ENCODE measurements around the gene NLRP7.
"Not testable (repeated sequence)": the region's sequence is repeated elsewhere in the genome, so short reads cannot be mapped to it uniquely, and the experiment has no call there.

Gene NLRP7

DNA sequence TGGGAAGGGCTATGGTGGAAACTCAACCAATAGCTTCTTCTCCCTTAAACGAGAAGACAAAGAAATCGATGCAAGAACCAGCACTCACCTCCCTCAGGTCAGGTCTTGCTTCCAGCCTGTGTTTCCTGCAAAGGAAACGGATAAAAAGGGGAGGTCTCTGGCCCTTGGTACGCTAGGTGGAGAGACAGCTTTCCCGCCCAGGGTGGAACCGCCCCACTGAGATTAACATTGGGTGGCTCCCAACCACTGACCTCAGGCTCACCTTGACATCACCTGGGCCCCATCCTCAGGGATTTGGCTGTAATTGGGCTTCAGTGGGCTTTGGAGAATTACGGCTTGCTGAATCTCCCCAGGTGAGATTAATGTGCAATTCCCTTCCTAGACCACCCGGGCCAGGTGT lies at the start of gene NLRP7:
TSS of gene NLRP7 (minus strand) at position 150 of the 400 bp plus-strand sequence.
- DNase-seq, result no peak

DNA sequence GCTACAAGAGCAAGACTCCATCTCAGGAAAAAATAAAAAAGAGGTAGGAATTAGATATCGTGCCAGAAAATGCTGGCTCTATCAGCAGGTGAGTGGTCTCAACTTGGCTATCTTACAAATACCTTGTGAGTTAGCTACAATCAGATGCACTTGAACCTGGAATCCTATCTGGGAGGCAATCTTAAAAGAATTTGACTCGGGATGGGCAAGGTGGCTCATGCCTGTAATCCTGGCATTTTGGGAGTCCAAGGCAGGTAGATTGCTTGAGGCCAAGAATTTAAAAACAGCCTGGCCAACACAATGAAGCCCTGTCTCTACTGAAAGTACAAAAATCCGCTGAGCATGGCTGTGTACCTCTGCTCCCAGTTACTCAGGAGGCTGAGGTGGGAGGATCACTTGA lies 48.2 kb upstream of the NLRP7 start:
- no peak for DNase-seq

DNA sequence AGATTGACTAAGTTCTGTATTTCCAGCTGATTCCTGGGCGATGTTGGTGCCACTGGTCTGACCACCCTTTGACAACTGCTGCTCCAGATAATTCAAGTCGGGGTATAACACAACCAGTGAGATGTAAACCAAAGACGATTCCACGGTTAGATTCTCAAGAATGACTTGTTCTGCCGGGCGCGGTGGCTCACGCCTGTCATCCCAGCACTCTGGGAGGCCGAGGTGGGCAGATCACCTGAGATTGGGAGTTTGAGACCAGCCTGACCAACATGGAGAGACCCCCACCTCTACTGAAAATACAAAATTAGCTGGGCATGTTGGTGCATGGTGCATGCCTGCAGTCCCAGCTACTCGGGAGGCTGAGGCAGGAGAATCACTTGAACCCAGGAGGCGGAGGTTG lies 42.2 kb upstream of the NLRP7 start:
- DNase-seq, result not testable (repeated sequence)

DNA sequence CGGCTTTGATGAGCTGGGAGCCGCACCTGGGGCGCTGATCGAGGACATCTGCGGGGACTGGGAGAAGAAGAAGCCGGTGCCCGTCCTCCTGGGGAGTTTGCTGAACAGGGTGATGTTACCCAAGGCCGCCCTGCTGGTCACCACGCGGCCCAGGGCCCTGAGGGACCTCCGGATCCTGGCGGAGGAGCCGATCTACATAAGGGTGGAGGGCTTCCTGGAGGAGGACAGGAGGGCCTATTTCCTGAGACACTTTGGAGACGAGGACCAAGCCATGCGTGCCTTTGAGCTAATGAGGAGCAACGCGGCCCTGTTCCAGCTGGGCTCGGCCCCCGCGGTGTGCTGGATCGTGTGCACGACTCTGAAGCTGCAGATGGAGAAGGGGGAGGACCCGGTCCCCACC lies 35.2 kb upstream of the NLRP7 start:
- DNase-seq, result not testable (repeated sequence)

DNA sequence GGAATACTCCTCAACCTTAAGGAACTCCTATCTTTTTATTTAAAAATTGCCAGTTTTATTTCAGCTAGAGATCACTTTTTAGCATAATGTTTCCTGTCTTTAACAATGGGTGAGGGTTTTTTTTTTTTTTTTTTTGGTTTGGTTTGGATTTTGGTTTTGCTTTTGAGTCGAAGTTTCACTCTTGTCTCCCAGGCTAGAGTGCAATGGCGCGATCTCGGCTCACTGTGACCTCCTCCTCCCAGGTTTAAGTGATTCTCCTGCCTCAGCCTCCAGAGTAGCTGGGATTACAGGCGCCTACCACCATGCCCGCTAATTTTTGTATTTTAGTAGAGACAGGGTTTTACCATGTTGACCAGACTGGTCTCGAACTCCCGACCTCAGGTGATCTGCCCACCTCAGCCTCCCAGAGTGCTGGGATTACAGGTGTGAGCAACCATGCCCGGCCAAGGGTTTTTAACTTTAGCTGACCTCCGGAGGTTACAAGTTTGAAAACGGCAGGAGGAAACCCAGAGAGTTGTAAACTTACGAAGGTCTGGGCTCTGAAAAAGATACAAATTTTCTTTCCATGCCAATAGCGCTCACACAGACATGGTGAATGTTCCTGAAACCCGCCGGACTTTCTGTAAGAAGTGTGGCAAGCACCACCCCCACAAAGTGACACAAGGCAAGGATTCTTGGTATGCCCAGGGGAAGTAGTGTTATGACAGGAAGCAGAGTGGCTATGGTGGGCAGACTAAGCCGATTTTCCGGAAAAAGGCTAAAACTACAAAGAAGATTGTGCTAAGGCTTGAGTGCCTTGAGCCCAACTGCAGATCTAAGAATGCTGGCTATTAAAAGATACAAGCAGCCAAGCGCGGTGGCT lies 26.1 kb upstream of the NLRP7 start:
- not testable (repeated sequence) for DNase-seq

DNA sequence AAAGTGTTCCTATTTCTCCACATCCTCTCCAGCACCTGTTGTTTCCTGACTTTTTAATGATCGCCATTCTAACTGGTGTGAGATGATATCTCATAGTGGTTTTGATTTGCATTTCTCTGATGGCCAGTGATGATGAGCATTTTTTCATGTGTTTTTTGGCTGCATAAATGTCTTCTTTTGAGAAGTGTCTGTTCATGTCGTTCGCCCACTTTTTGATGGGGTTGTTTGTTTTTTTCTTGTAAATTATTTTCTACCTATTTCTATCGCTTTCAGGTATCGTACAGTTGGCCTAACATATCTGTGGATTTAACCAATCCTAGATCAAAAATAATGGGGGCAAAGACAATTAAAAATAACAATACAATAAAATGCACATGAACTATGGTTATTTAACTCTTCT lies 24.1 kb upstream of the NLRP7 start:
- not testable (repeated sequence) for DNase-seq

DNA sequence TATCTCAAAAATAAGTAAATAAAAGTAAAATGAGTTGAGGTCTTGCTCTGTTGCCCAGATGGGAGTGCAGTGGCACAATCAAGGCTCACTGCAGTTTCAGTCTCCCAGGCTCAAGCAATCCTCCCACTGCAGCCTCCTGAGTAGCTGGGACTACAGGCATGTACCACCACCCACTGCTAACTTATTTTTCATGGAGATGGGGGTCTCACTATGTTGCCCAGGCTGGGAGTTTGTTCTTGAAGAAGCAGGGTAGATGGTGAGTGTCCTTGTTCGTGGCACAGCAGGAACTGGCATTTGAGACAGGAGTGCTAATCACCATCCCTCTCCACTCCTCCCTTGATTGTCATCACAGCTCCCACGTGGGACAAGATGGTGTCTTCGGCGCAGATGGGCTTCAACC lies 22.3 kb upstream of the NLRP7 start:
- DNase-seq, result no peak

DNA sequence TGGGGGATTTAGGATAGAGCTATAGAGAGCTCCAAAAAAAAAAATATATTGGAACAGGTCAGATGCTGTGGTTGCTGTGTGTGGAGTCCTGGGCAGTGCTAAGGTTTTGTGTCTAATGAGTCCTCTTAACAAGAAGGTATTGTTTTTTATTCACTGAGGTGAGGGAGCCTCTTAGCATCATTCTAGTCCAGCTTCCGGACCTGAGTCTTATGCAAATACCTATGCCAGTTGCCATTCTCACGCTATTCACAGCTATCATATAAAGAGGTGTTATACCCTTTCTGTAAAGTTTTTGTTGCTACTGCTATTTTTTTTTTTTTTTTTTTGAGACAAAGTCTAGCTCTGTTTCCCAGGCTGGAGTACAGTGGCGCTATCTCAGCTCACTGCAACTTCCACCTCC lies 20.3 kb upstream of the NLRP7 start:
- no peak for DNase-seq

DNA sequence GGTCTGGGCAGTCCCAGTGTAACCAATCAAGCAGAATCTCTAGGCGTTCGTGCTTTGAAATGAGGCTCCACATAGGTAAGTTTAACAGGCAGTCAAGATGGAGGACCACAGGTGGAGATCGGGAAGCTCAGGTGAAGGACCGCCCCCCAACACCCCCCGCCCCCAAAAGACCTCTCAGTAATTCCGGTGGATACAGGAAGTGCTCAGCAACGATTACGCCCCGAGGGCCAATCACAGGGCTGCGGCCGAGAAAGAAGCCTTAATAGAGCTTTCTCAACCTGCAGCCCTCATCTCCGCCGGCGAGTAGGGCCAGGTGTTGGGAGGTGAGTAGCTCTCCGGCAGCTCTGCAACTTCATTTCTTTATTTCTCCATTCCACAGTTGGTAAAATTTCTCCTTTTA lies 17.7 kb upstream of the NLRP7 start:
- DNase-seq, result not testable (repeated sequence)

DNA sequence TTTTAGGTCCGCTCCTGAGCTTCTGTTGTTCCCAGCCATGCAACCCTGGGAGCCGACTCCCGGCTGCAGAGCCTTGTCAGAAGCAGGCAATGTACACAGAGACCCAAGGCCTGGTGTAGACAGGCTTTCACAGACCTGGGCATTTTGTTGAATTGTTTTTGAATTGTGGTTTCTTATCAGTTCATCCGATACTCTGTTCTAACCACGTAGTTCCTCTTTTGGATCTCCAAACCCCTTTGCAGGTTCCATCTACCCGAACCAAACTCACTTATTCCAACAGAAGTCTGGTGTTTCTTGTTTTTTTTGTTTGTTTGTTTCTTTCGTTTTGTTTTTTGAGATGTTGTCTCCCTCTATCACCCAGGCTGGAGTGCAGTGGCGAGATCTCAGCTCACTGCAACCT lies 12.5 kb upstream of the NLRP7 start:
- DNase-seq, result no peak

DNA sequence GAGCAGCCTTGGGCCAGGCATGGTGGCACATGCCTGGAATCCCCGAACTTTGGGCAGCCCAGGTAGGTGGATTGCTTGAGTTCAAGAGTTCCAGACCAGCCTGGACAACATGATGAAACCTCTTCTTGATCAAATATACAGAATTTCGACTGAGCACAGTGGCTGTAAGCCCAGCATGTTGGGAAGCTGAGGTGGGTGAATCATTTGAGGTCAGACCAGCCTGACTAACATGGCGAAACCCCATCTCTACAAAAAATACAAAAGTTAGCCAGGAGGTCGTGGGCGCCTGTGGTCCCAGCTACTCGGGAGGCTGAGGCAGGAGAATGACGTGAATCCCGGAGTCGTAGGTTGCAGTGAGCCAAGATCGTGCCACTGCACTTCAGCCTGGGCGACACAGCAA lies 8.0 kb upstream of the NLRP7 start:
- no peak for DNase-seq

DNA sequence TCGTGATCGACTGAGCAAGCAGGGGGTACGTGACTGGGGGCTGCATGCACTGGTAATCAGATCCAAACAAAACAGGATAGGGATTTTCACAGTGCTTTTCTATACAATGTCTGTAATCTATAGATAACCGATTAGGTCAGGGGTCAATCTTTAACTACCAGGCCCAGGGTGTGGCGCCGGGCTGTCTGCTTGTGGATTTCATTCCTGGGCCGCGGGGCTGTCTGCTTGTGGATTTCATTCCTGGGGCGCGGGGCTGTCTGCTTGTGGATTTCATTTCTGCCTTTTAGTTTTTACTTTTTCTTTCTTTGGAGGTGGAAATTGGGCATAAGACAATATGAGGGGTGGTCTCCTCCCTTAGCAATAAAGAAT lies 6.0 kb upstream of the NLRP7 start:
- not testable (repeated sequence) for DNase-seq

DNA sequence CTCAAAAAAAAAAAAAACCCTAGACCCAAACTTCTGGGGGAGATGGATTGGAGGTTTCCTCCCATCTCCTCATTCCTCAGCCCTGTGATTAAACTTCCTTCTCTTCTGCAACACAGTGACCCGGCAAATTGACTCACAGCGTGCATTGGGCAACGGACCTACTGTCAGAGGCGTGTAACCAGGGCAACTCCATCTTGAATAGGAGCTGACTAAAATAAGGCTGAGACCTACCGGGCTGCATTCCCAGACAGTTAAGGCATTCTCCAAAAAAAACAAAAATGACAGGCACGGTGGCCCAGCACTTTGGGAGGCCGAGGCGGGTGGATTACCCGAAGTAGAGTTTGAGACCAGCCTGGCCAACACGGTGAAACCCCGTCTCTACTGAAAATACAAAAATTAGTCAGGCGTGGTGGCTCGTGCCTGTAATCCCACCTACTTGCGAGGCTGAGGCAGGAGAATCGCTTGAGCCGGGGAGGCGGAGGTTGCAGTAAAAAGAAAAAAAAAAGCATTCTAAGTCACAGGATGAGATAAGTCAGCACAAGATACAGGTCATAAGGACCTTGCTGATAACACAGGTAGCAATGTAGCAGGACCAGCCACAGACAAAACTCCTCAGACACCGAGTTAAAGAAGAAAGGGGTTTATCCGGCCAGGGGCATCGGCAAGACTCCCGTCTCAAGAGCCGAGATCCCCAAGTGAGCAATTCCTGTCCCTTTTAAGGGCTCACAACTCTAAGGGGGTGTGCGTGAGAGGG lies 5.4 kb upstream of the NLRP7 start:
- no peak for DNase-seq

DNA sequence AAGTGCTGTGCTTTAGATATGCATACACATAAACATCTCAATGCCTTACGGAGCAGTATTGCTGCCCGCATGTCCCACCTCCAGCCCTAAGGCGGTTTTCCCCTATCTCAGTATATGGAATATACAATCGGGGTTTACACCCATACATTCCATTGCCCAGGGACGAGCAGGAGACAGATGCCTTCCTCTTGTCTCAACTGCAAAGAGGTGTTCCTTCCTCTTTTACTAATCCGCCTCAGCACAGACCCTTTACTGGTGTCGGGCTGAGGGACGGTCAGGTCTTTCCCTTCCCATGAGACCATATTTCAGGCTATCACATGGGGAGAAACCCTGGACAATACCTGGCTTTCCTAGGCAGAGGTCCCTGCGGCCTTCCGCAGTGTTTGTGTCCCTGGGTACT lies 3.2 kb upstream of the NLRP7 start:
- DNase-seq, result not testable (repeated sequence)

DNA sequence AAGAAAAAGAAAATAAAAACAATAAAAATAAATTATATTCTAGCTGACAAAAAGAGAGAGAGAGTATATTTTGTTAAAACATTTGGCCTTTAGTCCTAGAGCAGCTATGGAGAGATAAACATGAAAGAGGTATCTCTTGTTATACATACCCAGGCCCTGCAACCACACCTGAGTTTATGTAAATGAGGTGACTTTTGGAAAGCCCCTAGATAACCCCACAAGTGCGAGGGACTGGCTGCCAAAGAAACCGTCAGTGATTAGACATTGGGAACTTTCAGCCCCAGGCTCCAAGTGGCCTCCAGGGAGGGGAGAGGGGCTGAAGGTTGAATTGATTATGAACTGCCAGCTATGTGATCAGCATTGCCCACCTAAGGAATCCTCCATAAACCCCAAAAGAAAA lies 2.1 kb upstream of the NLRP7 start:
- no peak for DNase-seq

DNA sequence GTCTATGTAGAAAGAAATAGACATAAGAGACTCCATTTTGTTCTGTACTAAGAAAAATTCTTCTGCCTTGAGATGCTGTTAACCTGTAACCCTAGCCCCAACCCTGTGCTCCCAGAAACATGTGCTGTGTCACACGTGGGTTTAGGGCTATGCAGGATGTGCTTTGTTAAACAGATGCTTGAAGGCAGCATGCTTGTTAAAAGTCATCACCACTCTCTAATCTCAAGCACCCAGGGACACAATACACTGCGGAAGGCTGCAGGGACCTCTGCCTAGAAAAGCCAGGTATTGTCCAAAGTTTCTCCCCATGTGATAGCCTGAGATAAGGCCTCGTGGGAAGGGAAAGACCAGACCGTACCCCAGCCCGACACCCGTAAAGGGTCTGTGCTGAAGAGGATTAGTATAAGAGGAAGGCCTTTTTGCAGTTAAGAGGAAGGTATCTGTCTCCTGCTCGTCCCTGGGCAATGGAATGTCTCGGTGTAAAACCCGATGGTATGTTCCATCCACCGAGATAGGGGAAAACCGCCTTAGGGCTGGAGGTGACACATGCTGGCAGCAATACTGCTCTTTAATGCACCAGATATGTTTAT lies 3.5 kb downstream of the NLRP7 start:
- DNase-seq, result not testable (repeated sequence)

DNA sequence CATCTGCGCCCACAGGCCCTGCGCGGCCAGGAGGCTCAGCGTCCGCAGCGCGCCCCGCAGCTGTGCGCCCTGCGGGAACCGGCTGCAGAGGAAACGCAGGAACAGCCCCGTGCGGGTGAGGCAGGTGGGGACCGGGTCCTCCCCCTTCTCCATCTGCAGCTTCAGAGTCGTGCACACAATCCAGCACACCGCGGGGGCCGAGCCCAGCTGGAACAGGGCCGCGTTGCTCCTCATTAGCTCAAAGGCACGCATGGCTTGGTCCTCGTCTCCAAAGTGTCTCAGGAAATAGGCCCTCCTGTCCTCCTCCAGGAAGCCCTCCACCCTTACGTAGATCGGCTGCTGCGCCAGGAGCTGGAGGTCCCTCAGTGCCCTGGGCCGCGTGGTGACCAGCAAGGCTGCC lies 7.8 kb downstream of the NLRP7 start:
- not testable (repeated sequence) for DNase-seq

DNA sequence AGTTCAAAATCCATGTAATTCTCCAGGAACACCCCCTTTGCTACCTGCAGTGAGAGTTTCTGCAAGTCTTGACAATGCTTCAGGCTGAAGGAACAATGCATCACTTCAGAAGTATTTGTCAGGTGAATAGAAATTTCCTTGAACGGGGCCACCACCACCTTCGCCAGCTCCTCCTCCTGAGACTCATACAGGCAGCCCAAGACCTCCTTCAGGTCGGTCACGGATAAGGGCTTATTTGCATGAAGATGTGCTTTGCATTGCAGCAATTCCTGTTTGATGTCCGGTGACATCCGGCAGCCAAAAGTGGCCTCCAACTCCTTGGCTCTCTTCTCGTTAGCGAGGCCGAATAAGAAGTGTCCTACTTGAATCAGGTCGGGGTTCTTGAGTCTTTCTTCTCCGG lies 8.4 kb downstream of the NLRP7 start:
- no peak for DNase-seq

DNA sequence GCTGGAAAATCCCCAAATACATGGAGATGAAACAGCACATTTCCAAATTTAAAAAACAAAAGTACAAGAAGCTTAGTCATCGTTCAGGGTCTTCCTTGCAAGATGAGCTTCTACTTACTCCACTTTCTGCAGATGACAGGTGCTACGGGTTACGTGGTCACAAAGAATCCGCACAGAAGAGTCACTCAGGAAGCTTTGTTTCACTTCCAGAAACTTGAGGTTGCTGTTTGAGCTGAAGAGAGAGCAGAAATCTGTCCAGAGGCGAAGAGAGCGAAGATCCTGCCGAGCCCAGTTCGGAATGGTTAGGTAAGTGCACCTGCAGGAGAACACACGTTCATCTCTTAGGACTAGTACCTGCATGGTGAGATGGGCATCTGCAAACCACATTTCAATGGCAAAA lies 9.4 kb downstream of the NLRP7 start:
- no peak for DNase-seq

DNA sequence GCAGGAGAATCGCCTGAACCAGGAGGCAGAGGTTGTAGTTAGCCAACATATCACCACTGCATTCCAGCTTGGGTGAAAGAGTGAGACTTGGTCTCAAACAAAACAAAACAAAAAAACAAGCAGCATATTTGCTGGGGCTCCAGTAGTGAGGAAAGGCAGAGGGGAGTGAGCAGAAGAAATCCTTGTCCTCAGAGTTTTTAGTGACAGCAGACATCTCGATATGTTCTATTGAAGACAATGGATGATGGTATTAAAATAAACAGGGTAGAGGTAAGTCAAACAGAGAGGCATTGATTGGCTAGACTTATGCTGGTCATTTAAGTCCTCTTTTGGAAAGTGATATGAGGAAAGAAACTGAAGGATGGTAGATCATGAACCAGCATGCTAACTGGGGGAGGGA lies 19.0 kb downstream of the NLRP7 start:
- no peak for DNase-seq

DNA sequence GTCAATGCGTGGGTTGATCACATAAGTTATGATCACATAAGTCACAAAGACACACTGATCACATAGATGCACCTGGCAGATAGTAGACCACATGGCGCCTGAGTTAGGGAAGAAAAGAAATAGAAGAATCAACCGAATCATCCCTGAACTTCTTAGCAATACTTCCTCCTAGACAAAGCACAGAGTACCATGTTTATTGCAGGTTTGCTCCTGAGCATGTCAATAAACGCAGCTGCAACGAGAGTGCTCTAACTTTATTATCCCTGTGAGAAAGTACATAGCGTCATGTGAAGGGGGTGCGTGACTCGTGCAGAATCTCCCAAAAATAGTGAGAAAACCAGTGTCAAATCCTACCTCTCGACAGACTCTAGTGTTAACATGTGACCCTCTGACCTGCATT lies 24.1 kb downstream of the NLRP7 start:
- no peak for DNase-seq

DNA sequence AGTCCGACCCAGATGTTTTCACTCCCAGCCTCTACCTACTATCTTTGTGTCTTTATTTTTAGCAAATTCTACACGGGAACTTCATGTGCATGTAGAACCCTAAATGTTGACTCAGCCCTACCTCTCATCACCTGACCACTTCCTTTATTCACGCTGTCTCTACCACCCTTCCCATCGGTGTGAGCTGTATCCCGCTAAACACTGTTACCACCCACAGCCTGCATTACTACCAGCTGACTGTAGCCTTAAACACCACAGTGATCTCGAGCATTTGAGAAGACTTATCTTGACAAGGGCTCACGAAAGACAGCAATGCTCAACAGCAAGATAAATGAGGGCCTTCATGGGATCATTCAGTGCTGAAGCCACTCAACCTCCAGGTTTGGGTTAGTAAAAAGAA lies 26.2 kb downstream of the NLRP7 start:
- no peak for DNase-seq

DNA sequence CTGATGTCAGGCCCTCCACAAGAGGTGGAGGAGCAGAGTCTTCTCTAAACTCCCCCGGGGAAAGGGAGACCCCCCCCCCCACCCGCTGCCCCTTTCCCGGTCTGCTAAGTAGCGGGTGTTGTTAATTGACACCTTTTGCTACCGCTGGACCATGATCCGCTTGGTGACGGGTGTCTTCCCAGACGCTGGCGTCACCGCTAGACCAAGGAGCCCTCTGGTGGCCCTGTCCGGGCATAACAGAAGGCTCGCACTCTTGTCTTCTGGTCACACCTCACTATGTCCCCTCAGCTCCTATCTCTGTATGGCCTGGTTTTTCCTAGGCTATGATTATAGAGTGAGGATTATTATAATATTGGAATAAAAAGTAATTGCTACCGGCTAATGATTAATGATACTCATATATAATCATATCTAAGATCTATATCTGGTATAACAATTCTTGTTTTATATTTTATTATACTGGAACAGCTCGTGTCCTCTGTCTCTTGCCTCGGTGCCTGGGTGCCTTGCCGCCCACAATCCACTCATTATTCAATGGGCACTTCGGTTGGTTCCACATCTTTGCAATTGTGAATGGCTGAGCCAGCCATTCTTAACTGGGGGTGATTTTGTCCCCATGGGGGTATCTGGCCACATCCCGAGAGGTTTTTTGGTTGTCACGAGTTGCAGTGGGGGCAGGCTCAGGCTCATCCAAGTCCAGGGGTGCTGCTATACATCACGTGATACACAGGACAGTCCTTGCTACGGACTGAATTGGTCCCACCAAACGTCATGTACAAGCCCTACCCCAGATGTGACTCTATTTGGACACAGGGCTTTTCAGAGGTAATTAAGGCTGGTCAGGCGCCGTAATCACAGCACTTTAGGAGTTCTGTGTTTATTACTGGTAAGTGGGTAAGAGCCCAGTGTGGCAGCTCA lies 27.4 kb downstream of the NLRP7 start:
- DNase-seq, result not testable (repeated sequence)

Data from NCI-H345 (cell line).